A673 (cell line): ENCODE results near the gene URI1.

Source experiments
- EZH2 ChIP-seq: fragments of 200-600 bp; sonication (generic); IDR thresholded peaks from 2 replicates; pipeline ENCODE4 v1.6.1; 2017; ENCODE audit warnings: borderline replicate concordance, low read depth, mild to moderate bottlenecking, mixed read lengths, antibody characterized with exemption, low read length; ENCODE audit not compliant: poor library complexity, severe bottlenecking
- TF ChIP-seq, protein P1 (sequence below): fragments of 300-800, 200-600 bp; sonication (generic); conservative IDR thresholded peaks from 2 replicates; pipeline ENCODE4 v1.5.1; 2017; ENCODE audit warnings: low read depth, mild to moderate bottlenecking, antibody characterized with exemption, low read length, moderate library complexity, mixed read lengths

GRCh38 chr19:30052122-30053075, 110.4 kb downstream of the URI1 start:
- TF ChIP-seq, protein P1, sequence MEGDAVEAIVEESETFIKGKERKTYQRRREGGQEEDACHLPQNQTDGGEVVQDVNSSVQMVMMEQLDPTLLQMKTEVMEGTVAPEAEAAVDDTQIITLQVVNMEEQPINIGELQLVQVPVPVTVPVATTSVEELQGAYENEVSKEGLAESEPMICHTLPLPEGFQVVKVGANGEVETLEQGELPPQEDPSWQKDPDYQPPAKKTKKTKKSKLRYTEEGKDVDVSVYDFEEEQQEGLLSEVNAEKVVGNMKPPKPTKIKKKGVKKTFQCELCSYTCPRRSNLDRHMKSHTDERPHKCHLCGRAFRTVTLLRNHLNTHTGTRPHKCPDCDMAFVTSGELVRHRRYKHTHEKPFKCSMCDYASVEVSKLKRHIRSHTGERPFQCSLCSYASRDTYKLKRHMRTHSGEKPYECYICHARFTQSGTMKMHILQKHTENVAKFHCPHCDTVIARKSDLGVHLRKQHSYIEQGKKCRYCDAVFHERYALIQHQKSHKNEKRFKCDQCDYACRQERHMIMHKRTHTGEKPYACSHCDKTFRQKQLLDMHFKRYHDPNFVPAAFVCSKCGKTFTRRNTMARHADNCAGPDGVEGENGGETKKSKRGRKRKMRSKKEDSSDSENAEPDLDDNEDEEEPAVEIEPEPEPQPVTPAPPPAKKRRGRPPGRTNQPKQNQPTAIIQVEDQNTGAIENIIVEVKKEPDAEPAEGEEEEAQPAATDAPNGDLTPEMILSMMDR, result no peak
- TF ChIP-seq EZH2, result no peak
